AG04450 (cell line): Measurements from ENCODE around the gene TRAF2. TPM values are rescaled to one million over a fixed set of nuclear protein-coding genes. Genes with fewer than 3 reads are reported as not detected.

ENCODE experiments used
- CTCF ChIA-PET: fragments of 300-600, 350-600 bp; formaldehyde crosslinking; extraction: SDS; loops from one replicate; lab custom pipeline; 2022; ENCODE audit warnings: antibody characterized with exemption, inconsistent platforms; lab: Charles Lee
- POLR2A ChIA-PET: fragments of 350-600 bp; formaldehyde crosslinking; extraction: SDS; loops from one replicate; lab custom pipeline; 2021; ENCODE audit warnings: antibody characterized with exemption, inconsistent platforms; lab: Yijun Ruan, JAX
- DNase-seq: peaks from one replicate; pipeline ENCODE4 v3.0.0-alpha.2; 2011; ENCODE audit warnings: low read depth, low spot score
- H3K27ac ChIP-seq: one replicate; pipeline ENCODE4 v1.5.1; 2012; ENCODE audit warnings: low read depth, low read length, control low read depth
- H3K27me3 ChIP-seq: one replicate; pipeline ENCODE4 v1.6.0; 2012; ENCODE audit warnings: low read length; ENCODE audit not compliant: control insufficient read depth, insufficient read depth
- H3K4me3 ChIP-seq: 2 replicates; pipeline ENCODE4 v1.5.1; 2011; ENCODE audit warnings: mild to moderate bottlenecking, low read depth, low read length, control low read depth
- H3K9me3 ChIP-seq: 2 replicates; pipeline ENCODE4 v1.5.1; 2012; ENCODE audit warnings: low read length; ENCODE audit not compliant: control insufficient read depth, insufficient read depth
- polyA plus RNA-seq: library from polyadenylated mRNA; depleted of rRNA; stranded (reverse); fragments of >200 nt; gene quantifications from 2 replicates; pipeline ENCODE4 v1.2.3, GENCODE V29; 2011
- TF ChIP-seq, protein P1 (sequence below): IDR thresholded peaks from 2 replicates; pipeline ENCODE4 v1.5.1; 2011; ENCODE audit warnings: low read depth, low read length, control low read depth, inconsistent platforms

TRAF2 gene
- polyA plus RNA-seq, 1 experiment, result 6.1 TPM

DNA sequence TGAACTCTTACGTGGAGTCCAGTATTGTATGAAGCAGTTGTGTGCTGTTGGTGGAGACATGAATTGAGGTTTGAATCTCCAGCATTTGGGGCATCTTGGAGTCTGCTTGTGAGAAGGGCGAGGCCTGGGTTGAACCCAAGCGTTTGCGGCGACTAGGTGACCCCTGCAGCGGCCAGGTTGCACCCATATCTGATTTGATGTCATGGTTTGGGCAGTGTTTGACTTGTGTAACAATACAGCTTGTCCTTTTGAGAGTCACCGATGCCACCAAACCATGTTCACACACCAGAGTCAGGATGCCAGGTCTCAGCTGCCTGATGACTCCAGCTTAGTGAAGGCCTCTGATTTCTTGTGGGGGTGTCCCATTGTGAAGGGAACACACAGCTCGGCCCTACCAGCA is 2.1 kb downstream of the TRAF2 start:
- H3K27ac ChIP-seq, result no peak overlapping the region
- TF ChIP-seq, protein P1, sequence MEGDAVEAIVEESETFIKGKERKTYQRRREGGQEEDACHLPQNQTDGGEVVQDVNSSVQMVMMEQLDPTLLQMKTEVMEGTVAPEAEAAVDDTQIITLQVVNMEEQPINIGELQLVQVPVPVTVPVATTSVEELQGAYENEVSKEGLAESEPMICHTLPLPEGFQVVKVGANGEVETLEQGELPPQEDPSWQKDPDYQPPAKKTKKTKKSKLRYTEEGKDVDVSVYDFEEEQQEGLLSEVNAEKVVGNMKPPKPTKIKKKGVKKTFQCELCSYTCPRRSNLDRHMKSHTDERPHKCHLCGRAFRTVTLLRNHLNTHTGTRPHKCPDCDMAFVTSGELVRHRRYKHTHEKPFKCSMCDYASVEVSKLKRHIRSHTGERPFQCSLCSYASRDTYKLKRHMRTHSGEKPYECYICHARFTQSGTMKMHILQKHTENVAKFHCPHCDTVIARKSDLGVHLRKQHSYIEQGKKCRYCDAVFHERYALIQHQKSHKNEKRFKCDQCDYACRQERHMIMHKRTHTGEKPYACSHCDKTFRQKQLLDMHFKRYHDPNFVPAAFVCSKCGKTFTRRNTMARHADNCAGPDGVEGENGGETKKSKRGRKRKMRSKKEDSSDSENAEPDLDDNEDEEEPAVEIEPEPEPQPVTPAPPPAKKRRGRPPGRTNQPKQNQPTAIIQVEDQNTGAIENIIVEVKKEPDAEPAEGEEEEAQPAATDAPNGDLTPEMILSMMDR, result no peak
- no peaks in the 10 kb centered on the region; the same call in 1 of the 2 replicates for H3K9me3 ChIP-seq
- H3K27me3 ChIP-seq, result no peaks in the 10 kb centered on the region
- POLR2A ChIA-PET, result no interaction called here
- no peak overlapping the region for H3K4me3 ChIP-seq
- CTCF ChIA-PET, result no interaction called here
- no peak for DNase-seq

DNA sequence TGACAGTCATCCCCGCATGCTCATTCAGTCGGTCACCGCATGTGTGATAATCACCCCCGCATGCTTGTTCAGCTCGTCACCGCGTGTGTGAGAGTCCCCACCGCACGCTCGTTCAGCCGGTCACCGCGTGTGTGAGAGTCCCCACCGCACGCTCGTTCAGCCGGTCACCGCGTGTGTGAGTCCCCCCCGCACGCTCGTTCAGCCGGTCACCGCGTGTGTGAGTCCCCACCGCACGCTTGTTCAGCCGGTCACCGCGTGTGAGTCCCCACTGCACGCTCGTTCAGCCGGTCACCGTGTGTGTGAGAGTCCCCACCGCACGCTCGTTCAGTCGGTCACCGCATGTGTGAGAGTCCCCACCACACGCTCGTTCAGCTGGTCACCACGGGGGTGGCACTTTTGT is 3.5 kb downstream of the TRAF2 start:
- CTCF ChIA-PET, result interaction anchor here (0.5 kb wide), 1 partner anchor 49 kb away, joined by 4 read pairs; no protein-coding TSS in a partner anchor
- TF ChIP-seq, protein P1, result no peak
- Histone ChIP-seq H3K27ac (no peak overlapping the region), H3K4me3 (no peak overlapping the region), H3K27me3 (no peaks in the 10 kb centered on the region), H3K9me3 (no peaks in the 10 kb centered on the region; the same call in 1 of the 2 replicates)
- DNase-seq, result no peak
- POLR2A ChIA-PET, result no interaction called here

DNA sequence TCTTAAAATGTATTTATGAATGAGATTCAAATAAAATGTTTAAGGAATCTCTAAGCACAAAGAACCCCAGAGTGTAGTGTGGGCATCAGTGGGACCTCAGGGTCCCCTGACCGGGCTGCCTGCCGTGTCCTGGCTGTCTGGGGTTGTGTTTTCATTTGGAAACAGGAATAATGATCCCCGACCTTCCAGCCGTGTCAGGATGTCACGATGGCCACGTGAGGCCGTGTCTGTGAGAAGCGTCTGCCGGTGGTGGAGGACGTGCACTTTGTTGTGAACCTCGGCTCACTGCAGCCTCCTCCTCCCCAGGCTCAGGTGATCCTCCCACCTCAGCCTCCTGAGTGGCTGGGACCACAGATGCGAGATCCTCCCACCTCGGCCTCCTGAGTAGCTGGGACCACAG is 4.3 kb downstream of the TRAF2 start:
- ChIA-PET POLR2A (no interaction called here), CTCF (no interaction called here)
- no peak for DNase-seq
- TF ChIP-seq, protein P1, result no peak
- no peaks in the 10 kb centered on the region; the same call in 1 of the 2 replicates for H3K9me3 ChIP-seq
- H3K4me3 ChIP-seq, result no peak overlapping the region
- no peak overlapping the region for H3K27ac ChIP-seq
- H3K27me3 ChIP-seq, result no peaks in the 10 kb centered on the region

DNA sequence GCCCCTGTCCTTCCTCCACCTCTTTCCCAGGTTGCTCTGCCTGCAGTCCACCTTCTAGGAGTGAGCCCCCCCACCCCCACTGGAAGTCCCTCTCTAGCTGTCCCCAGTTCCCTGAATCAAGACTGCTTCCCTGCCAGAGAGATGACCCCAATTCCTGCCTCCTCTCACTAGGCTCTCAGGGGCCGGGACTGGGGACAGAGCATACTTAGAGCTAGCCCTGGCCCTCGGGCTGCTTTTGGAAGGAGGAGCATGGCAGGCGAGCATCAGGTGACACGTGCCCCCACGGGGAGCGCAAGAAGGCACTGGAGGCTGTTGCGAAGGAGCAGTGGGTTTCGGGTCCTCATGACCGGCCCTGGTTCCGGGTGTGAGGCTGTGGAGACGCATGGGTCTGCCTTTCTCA is 9.7 kb downstream of the TRAF2 start:
- Histone ChIP-seq H3K27ac (no peak overlapping the region), H3K4me3 (no peak overlapping the region), H3K9me3 (no peaks in the 10 kb centered on the region), H3K27me3 (no peaks in the 10 kb centered on the region)
- DNase-seq, result no peak
- CTCF ChIA-PET, result no interaction called here
- TF ChIP-seq, protein P1, result no peak
- POLR2A ChIA-PET, result no interaction called here

DNA sequence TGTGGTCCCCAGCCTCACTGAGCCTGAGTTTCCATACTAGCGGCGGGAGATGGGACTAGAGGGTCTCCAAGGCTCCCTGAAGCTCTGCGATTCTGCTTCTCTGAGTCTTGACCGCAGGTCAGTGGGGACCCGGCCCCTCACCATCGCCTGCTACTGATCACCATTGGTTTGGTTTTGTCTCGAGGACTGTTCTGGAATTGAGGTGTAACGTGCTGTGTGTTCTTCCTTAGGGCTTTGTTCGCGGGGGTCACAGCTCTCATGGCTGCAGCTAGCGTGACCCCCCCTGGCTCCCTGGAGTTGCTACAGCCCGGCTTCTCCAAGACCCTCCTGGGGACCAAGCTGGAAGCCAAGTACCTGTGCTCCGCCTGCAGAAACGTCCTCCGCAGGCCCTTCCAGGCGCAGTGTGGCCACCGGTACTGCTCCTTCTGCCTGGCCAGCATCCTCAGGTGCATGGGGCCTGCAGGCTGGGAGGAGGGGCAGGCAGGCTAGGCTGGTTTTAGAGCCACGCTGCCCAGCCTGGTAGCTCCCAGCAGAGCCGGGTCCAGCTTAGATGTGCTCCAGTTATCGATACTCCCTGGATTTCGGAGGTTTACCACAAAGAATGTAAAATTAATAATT is 12.3 kb downstream of the TRAF2 start:
- Histone ChIP-seq H3K27me3 (no peaks in the 10 kb centered on the region), H3K27ac (no peak overlapping the region), H3K4me3 (no peak overlapping the region), H3K9me3 (no peaks in the 10 kb centered on the region; the same call in 1 of the 2 replicates)
- TF ChIP-seq, protein P1, result no peak
- ChIA-PET CTCF (no interaction called here), POLR2A (no interaction called here)
- DNase-seq, result no peak
